IMR-90 (cell line): ENCODE data around the gene ANKRD27.

Experiments
- BHLHE40 ChIP-seq: fragments of 150-350 bp; IDR thresholded peaks from 2 replicates; pipeline ENCODE4 v1.6.1; 2016; ENCODE audit warnings: mild to moderate bottlenecking, low read depth, low read length
- CEBPB ChIP-seq: IDR thresholded peaks from 2 replicates; pipeline ENCODE4 v1.6.1; 2012; ENCODE audit warnings: low read depth, low read length, improper control_type of control experiment
- CHD1 ChIP-seq: IDR thresholded peaks from 2 replicates; pipeline ENCODE4 v1.6.1; 2012; ENCODE audit warnings: low read depth, low read length, improper control_type of control experiment
- CTCF ChIP-seq: conservative IDR thresholded peaks from 2 replicates; pipeline ENCODE4 v1.5.1; 2012; ENCODE audit warnings: mild to moderate bottlenecking, low read depth, low read length, improper control_type of control experiment
- FOS ChIP-seq: fragments of 150-350 bp; IDR thresholded peaks from 2 replicates; pipeline ENCODE4 v1.6.1; 2016; ENCODE audit warnings: low read depth, low read length
- MXI1 ChIP-seq: IDR thresholded peaks from 2 replicates; pipeline ENCODE4 v1.6.1; 2012; ENCODE audit warnings: low read depth, mild to moderate bottlenecking, low read length, moderate library complexity, borderline replicate concordance
- NFE2L2 ChIP-seq: fragments of 150-350 bp; IDR thresholded peaks from 2 replicates; pipeline ENCODE4 v1.6.1; 2016; ENCODE audit warnings: low read depth, mild to moderate bottlenecking, low read length
- POLR2A ChIP-seq: IDR thresholded peaks from 2 replicates; pipeline ENCODE4 v1.6.1; 2012; ENCODE audit warnings: mild to moderate bottlenecking, low read depth, low read length
- RAD21 ChIP-seq: IDR thresholded peaks from 2 replicates; pipeline ENCODE4 v1.6.1; 2012; ENCODE audit warnings: low read length, improper control_type of control experiment
- RFX5 ChIP-seq: IDR thresholded peaks from 2 replicates; pipeline ENCODE4 v1.8.0; 2012; ENCODE audit warnings: low read depth, mild to moderate bottlenecking, low read length, moderate library complexity
- SMC3 ChIP-seq: fragments of 150-350 bp; IDR thresholded peaks from 2 replicates; pipeline ENCODE4 v1.6.1; 2016; ENCODE audit warnings: low read depth, mild to moderate bottlenecking, antibody characterized with exemption, low read length, moderate library complexity
- USF2 ChIP-seq: fragments of 150-350 bp; IDR thresholded peaks from 2 replicates; pipeline ENCODE4 v1.6.1; 2017; ENCODE audit warnings: mild to moderate bottlenecking, antibody characterized with exemption, low read length, low read depth

- no peak for TF ChIP-seq POLR2A
- no peak for TF ChIP-seq RFX5
- no peak for TF ChIP-seq CTCF
- no peak for TF ChIP-seq MXI1
- TF ChIP-seq CEBPB: no peak
- no peak for TF ChIP-seq NFE2L2
- TF ChIP-seq USF2: no peak
- no peak for TF ChIP-seq FOS
- TF ChIP-seq RAD21: no peak
- no peak for TF ChIP-seq CHD1
- no peak for TF ChIP-seq SMC3
- TF ChIP-seq BHLHE40: no peak
These were observed 79.5 kb downstream of the ANKRD27 start for GRCh38 chr19:32595491-32595890.
